Measurements from ENCODE around the gene IFNA5.

The IFNA5 gene

DNA sequence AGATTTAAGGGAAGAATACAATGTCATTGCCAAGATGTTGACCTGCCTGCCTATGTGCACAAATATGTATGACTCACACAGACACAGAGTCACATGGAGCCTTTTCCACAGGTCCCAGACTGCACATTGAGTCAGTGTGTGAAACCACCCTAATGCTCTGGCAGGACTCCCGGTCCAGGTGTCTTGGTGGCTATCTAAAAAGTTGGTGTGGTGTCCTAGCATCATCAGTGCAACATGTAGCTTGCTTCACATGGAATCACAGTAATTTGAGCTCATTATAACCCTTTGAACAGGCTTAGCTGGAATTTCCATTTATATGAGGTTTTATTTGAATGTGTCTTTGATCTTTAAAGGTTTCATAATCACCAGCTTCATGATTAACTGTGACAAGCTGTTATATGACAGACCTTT, 10.7 kb downstream of the IFNA5 start:
- no peak for DNase-seq (ENCODE audit: low read depth in 2 of 2)

DNA sequence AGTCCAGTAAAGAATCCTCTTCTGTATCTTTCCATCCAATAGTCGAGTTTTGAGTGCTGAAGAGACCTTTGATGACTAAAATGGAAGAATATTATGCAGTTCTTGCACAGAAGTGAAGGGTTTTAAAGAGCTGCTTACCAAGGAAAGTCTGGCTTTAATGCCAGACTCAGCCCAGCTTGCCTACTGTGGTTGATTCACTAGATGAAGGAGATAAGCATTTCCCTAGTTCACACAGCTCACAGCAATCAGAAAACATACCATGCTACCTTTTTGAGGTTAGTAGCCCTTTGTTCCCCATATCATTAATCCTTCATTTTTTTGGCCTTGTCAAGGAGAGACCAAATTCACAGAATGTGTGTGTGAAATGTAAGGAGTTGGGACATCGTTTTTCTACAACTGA, 15.3 kb downstream of the IFNA5 start:
- no peak for DNase-seq (ENCODE audit: low read depth in 2 of 2)

DNA sequence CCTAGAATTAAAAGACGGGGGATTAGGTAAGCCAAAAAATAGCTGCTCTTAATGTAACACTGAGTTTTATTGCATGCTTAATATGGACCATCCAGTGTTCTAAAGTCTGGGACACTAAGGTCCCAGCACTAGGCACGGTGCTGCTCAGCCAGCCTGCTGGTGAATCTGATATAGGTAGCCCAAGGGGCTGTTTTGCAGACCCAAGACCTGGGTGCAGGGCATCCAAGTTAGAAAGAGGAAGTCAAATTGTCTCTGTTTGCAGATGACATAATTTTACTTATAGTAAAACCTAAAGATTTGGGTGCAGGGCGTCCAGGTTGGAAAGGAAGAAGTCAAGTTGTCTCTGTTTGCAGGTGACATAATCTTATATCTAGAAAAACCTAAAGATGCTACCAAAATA, 17.8 kb downstream of the IFNA5 start:
- DNase-seq (ENCODE audit: low read depth in 2 of 2), result no peak

GRCh38 chr9:21286659-21287058, 18.5 kb downstream of the IFNA5 start:
- DNase-seq (ENCODE audit: low read depth in 2 of 2), result no peak

DNA sequence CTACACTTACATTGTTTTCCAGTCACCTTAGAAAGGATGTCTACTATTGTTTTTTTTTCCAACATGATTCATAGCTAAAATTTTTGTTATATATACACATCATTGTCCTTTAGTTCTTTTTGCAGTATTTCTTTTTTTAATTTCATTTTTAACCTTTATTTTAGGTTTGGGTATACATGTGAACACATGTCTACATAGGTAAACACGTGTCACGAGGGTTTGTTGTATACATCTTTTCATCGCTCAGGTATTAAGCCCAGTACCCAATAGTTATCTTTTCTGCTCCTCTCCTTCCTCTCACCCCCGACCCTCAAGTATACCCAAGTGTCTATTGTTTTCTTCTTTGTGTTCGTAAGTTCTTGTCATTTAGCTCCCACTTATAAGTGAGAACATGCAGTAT, 19.0 kb downstream of the IFNA5 start:
- DNase-seq (ENCODE audit: low read depth in 2 of 2), result no peak

- no peak for DNase-seq (ENCODE audit: low read depth in 2 of 2)
Measured at GRCh38 chr9:21281275-21281674, 23.8 kb downstream of the IFNA5 start.

DNA sequence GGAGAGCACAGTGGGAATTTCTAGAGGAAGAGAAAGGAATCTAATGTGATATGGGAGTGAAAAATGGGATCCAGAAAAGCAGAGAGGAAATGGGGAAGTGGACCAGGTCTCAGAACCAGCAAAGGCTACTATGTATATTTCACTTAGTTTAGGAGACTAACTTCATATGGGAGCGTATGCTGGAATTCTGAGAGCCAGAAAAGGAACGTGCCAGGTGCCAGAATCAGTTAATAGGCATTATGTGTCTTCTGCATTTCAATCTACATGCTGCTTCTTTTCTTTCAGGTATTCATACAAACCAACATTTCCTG, 36.8 kb downstream of the IFNA5 start:
- DNase-seq (ENCODE audit: low read depth in 2 of 2), result no peak

DNA sequence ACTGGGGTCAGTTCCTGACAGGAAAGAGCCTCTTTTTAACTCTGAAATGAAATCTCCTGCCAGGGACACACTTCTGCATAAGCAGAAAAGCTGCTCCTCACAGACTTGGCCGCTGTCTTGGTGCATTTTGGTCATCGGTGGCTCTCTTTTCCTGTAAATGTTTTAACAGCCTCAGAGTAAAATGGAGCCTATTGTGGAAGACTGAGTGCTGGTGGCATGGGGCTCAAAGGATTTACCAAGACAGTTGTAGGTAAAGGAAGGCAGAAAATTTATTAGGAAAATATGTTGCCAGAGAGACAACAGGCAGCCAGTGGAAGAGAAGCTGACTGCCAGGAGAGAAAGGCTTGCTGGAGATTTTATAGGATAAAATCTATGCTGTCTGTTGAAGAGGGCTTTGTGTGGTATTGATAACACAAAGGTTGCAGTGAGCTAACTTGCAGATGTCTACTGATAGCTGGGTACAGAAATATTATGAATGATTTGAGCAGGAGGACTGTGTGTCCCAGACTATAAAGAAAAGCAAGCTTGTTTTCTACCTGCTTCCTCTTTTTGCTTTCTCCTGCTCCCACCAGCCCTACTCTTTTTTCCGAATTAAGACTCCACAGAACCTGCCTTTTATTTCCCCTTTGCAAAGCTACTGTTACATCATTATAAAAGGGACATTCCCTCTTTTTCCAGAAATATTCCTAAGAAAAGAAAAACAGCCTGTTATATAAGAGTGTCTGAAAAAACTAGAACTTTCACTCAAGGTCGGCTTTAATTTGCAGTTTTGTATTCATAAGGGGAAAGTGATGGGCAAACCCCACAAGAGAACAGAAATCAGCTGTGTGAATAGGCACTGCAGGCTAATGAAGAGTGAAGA, 37.4 kb downstream of the IFNA5 start:
- DNase-seq (ENCODE audit: low read depth in 2 of 2), result no peak

GRCh38 chr9:21266733-21267484, 38.2 kb downstream of the IFNA5 start:
- DNase-seq (ENCODE audit: low read depth in 2 of 2), result no peak

DNA sequence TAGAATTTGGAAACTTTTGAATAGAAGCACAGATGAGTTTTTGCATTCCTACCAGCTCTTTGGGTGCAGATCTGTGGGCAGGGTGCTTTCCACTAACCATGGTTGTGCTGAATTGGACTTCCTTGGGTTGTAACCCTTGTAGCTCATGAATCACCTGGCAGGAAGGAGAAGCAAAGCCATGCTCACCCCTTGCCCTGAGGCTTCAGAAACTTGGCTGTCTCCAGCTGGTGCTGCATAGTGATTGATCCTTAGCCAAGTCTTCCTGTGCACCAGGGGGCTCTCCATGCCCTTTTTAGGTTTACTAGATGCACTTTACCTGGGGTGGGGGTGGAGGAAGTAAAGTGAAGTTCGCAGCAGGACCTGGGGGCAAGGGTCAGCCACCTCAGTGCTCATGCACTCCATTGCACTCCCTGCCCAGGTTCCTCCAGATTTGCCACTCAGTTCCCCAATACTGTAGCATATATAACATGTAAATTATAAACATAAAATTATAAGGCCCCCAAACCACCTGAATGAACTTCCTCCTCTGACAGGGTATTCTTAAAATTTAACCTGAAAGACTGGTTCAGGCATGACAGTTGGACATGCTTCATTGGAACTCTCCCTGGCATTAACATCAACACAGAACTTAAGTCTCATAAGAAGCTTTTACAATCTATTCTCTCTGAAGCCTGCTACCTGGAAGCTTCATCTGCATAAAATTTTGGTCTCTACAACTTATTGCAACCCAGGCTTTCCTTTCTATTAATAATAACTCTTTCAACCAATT, 39.5 kb downstream of the IFNA5 start:
- DNase-seq (ENCODE audit: low read depth in 2 of 2), result no peak

DNA sequence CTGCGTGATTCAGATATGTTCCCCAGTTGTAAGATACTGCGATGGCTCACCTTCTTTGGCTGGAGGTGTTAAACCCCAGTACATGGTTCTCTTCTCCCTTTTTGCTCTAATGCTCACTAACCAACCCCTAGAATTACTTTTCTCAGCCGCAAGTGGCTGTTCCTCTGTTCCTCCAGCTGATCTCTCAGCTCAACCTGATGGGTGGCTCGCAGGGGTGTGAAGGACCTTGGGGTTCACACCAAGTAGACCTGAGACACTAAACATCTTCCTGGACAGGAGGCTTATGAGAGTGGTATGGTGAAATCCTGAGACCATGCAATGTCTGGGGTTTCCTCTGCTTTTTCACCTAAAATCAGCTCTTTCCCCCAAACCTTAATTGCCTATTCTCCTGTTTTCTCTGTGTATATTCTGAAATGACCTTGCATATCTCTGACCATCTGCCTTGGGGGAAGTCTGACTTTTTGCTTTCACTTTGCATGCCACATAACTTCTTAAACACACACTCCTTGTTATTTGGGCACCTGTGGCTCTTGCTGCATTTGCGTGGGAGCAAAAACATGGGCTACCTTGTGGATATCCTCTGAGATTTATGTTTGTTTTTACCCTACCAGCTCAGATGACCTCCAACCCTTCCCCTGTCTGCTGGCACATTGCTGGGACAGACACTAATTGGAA, 49.4 kb downstream of the IFNA5 start:
- no peak for DNase-seq (ENCODE audit: low read depth in 2 of 2)
